ENCODE measurements around the gene PALM.

The PALM gene

GRCh38 chr19:752652-753517, 44.1 kb downstream of the PALM start:
- no peak for DNase-seq (ENCODE audit: low spot score)
- no peak for TF ChIP-seq CTCF (IDR thresholded peaks at IDR 0.05; ENCODE audit: extremely low read depth, insufficient read depth, missing control alignments)
- in situ Hi-C loops (cut with MboI; ENCODE audit: low pct_unique_long_range_greater_than_20kb, low sequenced_read_pairs, unreplicated experiment): no loop called here

GRCh38 chr19:754530-754929, 45.8 kb downstream of the PALM start:
- TF ChIP-seq CTCF (IDR thresholded peaks at IDR 0.05; ENCODE audit: extremely low read depth, insufficient read depth, missing control alignments): no peak
- in situ Hi-C loops (cut with MboI; ENCODE audit: low pct_unique_long_range_greater_than_20kb, low sequenced_read_pairs, unreplicated experiment): no loop called here
- DNase-seq (ENCODE audit: low spot score): no peak

GRCh38 chr19:755063-755462, 46.3 kb downstream of the PALM start:
- TF ChIP-seq CTCF (IDR thresholded peaks at IDR 0.05; ENCODE audit: extremely low read depth, insufficient read depth, missing control alignments): no peak
- no peak for DNase-seq (ENCODE audit: low spot score)
- in situ Hi-C loops (cut with MboI; ENCODE audit: low pct_unique_long_range_greater_than_20kb, low sequenced_read_pairs, unreplicated experiment): no loop called here

GRCh38 chr19:756236-756635, 47.5 kb downstream of the PALM start:
- DNase-seq (ENCODE audit: low spot score): no peak
- in situ Hi-C loops (cut with MboI; ENCODE audit: low pct_unique_long_range_greater_than_20kb, low sequenced_read_pairs, unreplicated experiment): no loop called here
- no peak for TF ChIP-seq CTCF (IDR thresholded peaks at IDR 0.05; ENCODE audit: extremely low read depth, insufficient read depth, missing control alignments)

- TF ChIP-seq CTCF (IDR thresholded peaks at IDR 0.05; ENCODE audit: extremely low read depth, insufficient read depth, missing control alignments): no peak
- in situ Hi-C loops (cut with MboI; ENCODE audit: low pct_unique_long_range_greater_than_20kb, low sequenced_read_pairs, unreplicated experiment): no loop called here
- DNase-seq (ENCODE audit: low spot score): no peak
These were observed 48.3 kb downstream of the PALM start for GRCh38 chr19:756821-757688.

GRCh38 chr19:757811-758668, 49.3 kb downstream of the PALM start:
- no peak for TF ChIP-seq CTCF (IDR thresholded peaks at IDR 0.05; ENCODE audit: extremely low read depth, insufficient read depth, missing control alignments)
- in situ Hi-C loops (cut with MboI; ENCODE audit: low pct_unique_long_range_greater_than_20kb, low sequenced_read_pairs, unreplicated experiment): no loop called here

More at GRCh38 chr19:757811-758668, 49.3 kb downstream of the PALM start:
- no peak for DNase-seq (ENCODE audit: low spot score)

All from GM13977 (cell line).